Right lung (tissue), 5 donors: Measurements from ENCODE around the gene LIFR. TPM values are rescaled to one million over a fixed set of nuclear protein-coding genes. Genes with fewer than 3 reads are reported as not detected.

ENCODE experiments used
- DNase-seq, 2 donors: peaks; one replicate each; pipeline ENCODE4 v3.0.0-alpha.2; 2013
- polyA plus RNA-seq, 5 donors: library from polyadenylated mRNA; unstranded; fragments of 120-200 nt; gene quantifications; one replicate each; pipeline versions ENCODE4 v1.2.1 to v1.2.3, GENCODE V29; 2013; ENCODE audit warnings: inconsistent platforms in 1 of 5, low replicate concordance in 1 of 5; ENCODE audit not compliant: insufficient read length in 5 of 5, insufficient read depth in 1 of 5

Gene LIFR
- polyA plus RNA-seq, 5 donors, result 113 to 233 (median 193) TPM

DNA sequence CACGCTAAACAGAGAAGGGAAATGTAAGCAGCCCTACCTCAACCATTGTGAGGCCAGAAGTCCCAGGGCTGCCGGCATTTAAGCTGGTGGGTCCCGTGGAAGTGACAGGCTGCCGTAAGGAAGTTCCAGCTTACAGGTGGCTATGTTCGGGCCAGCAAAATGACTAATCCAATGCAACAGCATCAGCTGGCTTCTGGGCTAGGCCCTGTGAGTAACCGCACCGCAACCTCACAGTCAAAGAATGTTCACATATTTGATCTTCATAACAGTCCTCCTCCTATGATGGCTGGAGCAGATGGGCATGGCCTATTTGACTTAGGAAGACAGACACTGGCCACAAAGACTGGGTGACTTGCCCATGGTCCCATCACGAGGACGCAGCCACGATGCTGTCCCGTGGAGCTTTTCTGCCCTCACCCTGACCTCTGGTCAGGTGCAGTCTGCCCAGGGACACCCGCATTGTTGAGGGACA lies 88.2 kb downstream of the LIFR start:
- DNase-seq, result no peak

- DNase-seq, result peak; percentile 77 to 80
Observed at GRCh38 chr5:38467353-38468040, 88.9 kb downstream of the LIFR start.

- DNase-seq, result peak; percentile 65 to 74
Observed at GRCh38 chr5:38466424-38467189, 89.8 kb downstream of the LIFR start.

GRCh38 chr5:38465702-38466423 lies 90.6 kb downstream of the LIFR start:
- DNase-seq, result no peak

GRCh38 chr5:38465061-38465460 lies 91.4 kb downstream of the LIFR start:
- no peak for DNase-seq

GRCh38 chr5:38463634-38464521 lies 92.6 kb downstream of the LIFR start:
- peak; percentile 63 to 74 for DNase-seq

DNA sequence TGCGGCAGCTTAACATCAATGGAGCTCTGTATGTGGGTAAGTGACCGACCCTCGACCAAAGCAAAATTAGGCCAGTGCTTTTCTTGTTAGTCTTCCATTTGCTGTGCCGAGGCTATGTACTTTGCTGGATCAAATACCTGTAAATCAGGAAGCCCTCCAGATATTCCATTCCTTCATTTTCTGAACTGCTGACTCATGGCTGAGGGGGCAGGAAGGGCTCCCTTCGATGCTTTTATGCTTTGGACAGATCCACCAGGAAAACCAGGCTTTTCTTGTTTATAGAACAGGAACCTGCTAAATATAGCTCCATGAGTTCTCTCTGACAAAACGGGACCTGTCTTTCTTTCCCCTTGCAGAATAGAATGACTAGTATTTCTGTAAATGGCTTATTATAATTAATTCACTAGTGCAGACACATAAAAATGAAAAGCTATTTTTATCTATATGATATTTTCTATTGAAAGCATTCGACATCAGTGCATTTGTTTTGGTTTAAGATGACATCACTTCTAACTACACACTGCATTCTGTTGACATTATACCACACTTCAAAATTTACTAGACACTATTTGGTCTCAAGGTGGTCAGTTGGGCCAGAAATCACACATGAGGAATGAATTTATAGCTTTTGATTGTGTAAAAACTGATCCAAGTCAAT lies 93.3 kb downstream of the LIFR start:
- DNase-seq, result no peak

DNA sequence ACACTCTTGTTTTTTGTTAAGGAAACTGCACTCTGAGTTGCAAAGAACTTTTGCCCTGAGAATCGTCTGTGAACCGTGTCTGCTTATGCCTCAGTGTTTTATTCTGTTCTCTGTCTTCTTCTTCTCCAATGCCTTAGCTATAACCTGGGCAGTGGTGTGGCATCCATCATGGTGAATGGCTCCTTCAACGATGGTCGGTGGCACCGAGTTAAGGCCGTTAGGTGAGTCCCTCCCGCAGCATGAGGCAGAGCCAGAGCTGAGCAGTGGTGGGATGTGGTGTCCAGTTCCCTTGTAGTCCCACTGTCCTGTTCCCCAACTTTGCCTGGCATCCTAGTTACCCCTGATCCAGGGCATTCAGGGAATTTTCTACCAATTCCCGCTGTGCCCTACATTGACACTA lies 98.3 kb downstream of the LIFR start:
- no peak for DNase-seq

DNA sequence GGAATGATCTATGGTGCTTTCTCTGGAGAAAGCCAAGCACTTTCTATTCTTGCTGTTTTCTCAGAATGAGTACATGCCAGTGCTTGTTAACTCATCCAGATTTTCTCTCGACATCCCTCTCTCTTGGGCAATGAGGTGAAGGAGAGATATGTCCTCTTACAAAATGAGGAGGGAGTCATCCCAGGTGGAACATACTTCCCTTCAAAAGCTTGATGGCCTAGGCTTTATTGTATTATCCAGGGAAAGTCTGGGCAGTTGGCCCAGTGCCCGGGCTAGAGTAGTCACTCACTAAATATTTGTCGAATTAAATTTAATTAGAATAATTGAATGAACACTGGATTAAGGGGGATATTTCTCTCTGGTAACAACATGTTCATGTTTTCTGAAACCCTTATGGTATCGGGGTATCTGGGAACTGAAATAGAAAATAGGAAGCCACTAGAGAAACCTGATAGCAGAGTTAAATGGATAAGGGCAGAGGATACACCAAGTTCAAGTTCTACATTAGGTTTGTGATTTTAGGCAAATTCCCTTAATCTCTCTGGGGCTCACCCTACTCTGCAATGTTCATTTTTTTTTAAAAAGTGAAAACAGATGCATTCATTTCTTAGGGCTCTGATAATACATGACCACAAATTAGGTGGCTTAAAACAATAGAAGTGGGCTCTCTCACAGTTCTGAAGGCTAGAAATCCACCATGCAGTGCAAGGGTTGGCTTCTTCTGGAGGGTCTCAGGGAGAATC lies 99.6 kb downstream of the LIFR start:
- no peak for DNase-seq

GRCh38 chr5:38455796-38456330 lies 100.6 kb downstream of the LIFR start:
- no peak for DNase-seq

- no peak for DNase-seq
Observed at GRCh38 chr5:38453921-38454320, 102.5 kb downstream of the LIFR start.

GRCh38 chr5:38453506-38453905 lies 102.9 kb downstream of the LIFR start:
- no peak for DNase-seq

DNA sequence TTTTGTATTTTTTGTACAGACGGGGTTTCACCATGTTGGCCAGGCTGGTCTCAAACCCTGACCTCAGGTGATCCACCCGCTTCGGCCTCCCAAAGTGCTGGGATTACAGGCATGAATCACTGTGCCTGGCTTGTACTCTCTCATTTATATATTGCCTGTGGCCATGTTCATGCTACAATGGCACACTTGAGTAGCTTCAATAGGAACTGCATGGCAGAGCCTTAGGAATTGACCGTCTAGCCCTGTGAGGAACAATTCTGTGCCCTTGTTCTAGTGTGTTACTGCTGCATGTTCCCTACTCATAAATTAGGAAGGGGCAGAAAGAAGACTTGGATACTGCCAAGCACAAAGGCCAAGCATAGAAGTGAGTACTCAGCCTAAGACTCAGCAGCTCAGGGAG lies 104.2 kb downstream of the LIFR start:
- no peak for DNase-seq

- DNase-seq, result no peak
Observed at GRCh38 chr5:38451074-38451725, 105.2 kb downstream of the LIFR start.

GRCh38 chr5:38450627-38451026 lies 105.8 kb downstream of the LIFR start:
- DNase-seq, result no peak

GRCh38 chr5:38448568-38449350 lies 107.7 kb downstream of the LIFR start:
- no peak for DNase-seq

DNA sequence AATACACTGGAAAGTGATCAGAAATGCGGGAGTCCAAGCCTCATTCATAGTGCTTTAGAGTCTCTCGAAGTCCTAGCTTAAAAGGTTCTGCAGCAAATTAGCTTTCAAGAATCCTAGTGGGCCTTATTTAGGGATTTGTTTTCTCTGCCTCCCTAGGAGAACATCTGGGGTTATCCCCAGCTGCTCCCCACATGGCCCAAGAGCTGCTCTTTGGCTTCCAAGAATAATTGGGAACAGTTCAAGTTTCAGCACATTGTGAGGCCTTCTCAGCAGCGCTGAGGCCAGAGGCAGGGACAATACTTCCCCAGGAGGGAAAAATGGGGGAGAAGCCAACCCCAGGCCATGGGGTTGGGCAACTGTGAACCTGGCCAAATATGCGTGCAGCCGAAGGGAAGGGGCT lies 108.7 kb downstream of the LIFR start:
- no peak for DNase-seq

- DNase-seq, result no peak
Observed at GRCh38 chr5:38447056-38447455, 109.4 kb downstream of the LIFR start.
